Measurements from ENCODE around the gene GSTA2.
"Not testable (repeated sequence)": the region's sequence is repeated elsewhere in the genome, so short reads cannot be mapped to it uniquely, and the experiment has no call there.

DNA sequence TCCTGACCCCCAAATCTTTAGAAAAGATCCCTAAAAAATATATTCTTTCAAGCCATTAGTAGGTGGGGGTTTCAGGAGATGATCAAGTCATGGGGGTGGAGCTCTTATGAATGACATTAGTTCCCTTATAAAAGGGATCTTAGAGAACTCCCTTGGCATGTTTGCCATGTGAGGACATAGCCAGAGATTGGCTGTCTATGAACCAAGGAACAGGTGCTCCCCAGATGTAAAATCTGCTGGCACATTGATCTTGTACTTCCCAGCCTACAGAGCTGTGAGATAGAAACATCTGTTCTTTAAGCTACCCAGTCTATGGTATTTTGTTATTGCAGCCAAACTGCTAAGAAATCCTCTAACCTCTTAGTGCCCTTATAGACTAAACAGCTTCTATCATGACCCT lies 4.4 kb upstream of the GSTA2 start:
- TF ChIP-seq EZH2 (IDR thresholded peaks at IDR 0.05; ENCODE audit: borderline replicate concordance, low read depth, low read length, severe bottlenecking), result not testable (repeated sequence)
- TF ChIP-seq, protein P1, sequence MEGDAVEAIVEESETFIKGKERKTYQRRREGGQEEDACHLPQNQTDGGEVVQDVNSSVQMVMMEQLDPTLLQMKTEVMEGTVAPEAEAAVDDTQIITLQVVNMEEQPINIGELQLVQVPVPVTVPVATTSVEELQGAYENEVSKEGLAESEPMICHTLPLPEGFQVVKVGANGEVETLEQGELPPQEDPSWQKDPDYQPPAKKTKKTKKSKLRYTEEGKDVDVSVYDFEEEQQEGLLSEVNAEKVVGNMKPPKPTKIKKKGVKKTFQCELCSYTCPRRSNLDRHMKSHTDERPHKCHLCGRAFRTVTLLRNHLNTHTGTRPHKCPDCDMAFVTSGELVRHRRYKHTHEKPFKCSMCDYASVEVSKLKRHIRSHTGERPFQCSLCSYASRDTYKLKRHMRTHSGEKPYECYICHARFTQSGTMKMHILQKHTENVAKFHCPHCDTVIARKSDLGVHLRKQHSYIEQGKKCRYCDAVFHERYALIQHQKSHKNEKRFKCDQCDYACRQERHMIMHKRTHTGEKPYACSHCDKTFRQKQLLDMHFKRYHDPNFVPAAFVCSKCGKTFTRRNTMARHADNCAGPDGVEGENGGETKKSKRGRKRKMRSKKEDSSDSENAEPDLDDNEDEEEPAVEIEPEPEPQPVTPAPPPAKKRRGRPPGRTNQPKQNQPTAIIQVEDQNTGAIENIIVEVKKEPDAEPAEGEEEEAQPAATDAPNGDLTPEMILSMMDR (IDR thresholded peaks at IDR 0.05; ENCODE audit: borderline replicate concordance, extremely low read depth, low read length, poor library complexity, severe bottlenecking), result not testable (repeated sequence)
